ENCODE data around the gene PHACTR1. TPM values are rescaled to one million over a fixed set of nuclear protein-coding genes. Genes with fewer than 3 reads are reported as not detected.

Gene PHACTR1
- total RNA-seq, 1 experiment from 2014 or later = 0.05 TPM

- H3K4me1 ChIP-seq (ENCODE audit: control insufficient read depth, insufficient read depth, low read length) = no peaks in the 10 kb centered on the region
- H3K27ac ChIP-seq (ENCODE audit: low read length) = no peak overlapping the region
- TF ChIP-seq REST (IDR thresholded peaks at IDR 0.05; ENCODE audit: insufficient read depth in 1 of 2, low read depth in 2 of 2, low read length in 1 of 2) (no peak), TCF7L2 (IDR thresholded peaks at IDR 0.05; ENCODE audit: low read depth, low read length) (no peak), SIN3A (IDR thresholded peaks at IDR 0.05; ENCODE audit: borderline replicate concordance, insufficient read depth, low read depth, low read length) (no peak), POLR2AphosphoS5 (IDR thresholded peaks at IDR 0.05; ENCODE audit: low read depth, low read length) (no peak), CTCF (IDR thresholded peaks at IDR 0.05) (no peak)
- ChIA-PET CTCF (interaction anchor here (0.6 kb wide), 1 partner anchor 790 kb away, joined by 4 read pairs; no protein-coding TSS in a partner anchor), POLR2A (no interaction called here)
- DNase-seq (ENCODE audit: low read depth, low spot score) = no peak
- H3K4me3 ChIP-seq (ENCODE audit: low read depth in 2 of 2, low read length in 2 of 2) = no peak overlapping the region
- intact Hi-C loops (cut with micrococcal nuclease; ENCODE audit: unreplicated experiment) (no loop called here), in situ Hi-C loops (cut with HindIII; ENCODE audit: low pct_unique_long_range_greater_than_20kb, low sequenced_read_pairs) (no loop called here)
- no peaks in the 10 kb centered on the region for H3K9me3 ChIP-seq (ENCODE audit: control insufficient read depth, insufficient read depth, low read depth, low read length)
- BruUV-seq (replicated peaks) = no TSS peak
- no peaks in the 10 kb centered on the region for H3K27me3 ChIP-seq (ENCODE audit: control insufficient read depth, insufficient read depth, low read length)
- ATAC-seq = no peak
- H3K36me3 ChIP-seq (ENCODE audit: control insufficient read depth, insufficient read depth, low read length) = no peaks in the 10 kb centered on the region
Measured at GRCh38 chr6:13292774-13293173, 576.2 kb downstream of the PHACTR1 start.

DNA sequence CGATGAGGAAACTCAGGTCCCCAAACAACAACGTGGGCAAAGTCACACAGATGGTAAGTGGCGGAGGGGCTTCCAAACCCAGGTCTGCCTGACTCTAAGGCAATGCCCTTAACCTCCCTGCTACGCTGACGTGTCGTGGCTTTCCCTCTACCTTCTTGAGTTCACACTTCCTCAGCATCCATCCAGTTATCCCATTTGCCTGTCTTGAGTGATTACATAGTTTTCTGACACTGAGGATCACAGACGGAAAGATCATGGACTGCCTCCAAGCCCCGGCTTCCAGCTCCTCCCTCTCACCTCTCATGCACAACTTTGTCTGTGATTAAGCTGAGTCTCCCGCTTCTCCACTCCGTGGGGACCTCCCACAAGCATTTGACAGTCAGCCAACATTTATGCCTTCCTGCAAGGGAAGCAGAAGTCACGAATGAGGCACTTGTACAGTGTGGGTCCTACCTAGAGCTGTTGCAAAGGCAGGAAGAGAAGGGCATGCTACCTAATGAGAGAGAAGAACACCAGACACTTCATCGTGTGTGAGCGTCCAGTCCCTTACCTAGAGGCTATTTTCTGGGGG is 578.0 kb downstream of the PHACTR1 start:
- Histone ChIP-seq H3K27ac (ENCODE audit: low read length) (no peak overlapping the region), H3K27me3 (ENCODE audit: control insufficient read depth, insufficient read depth, low read length) (no peaks in the 10 kb centered on the region), H3K9me3 (ENCODE audit: control insufficient read depth, insufficient read depth, low read depth, low read length) (no peaks in the 10 kb centered on the region), H3K4me1 (ENCODE audit: control insufficient read depth, insufficient read depth, low read length) (no peaks in the 10 kb centered on the region), H3K36me3 (ENCODE audit: control insufficient read depth, insufficient read depth, low read length) (no peaks in the 10 kb centered on the region), H3K4me3 (ENCODE audit: low read depth in 2 of 2, low read length in 2 of 2) (no peak overlapping the region)
- in situ Hi-C loops (cut with HindIII; ENCODE audit: low pct_unique_long_range_greater_than_20kb, low sequenced_read_pairs) (no loop called here), intact Hi-C loops (cut with micrococcal nuclease; ENCODE audit: unreplicated experiment) (no loop called here)
- TF ChIP-seq TCF7L2 (IDR thresholded peaks at IDR 0.05; ENCODE audit: low read depth, low read length) (no peak), POLR2AphosphoS5 (IDR thresholded peaks at IDR 0.05; ENCODE audit: low read depth, low read length) (no peak), REST (IDR thresholded peaks at IDR 0.05; ENCODE audit: insufficient read depth in 1 of 2, low read depth in 2 of 2, low read length in 1 of 2) (no peak), CTCF (IDR thresholded peaks at IDR 0.05) (no peak), SIN3A (IDR thresholded peaks at IDR 0.05; ENCODE audit: borderline replicate concordance, insufficient read depth, low read depth, low read length) (no peak)
- ChIA-PET CTCF (no interaction called here), POLR2A (no interaction called here)
- no peak for DNase-seq (ENCODE audit: low read depth, low spot score)
- no TSS peak for BruUV-seq (replicated peaks)
- no peak for ATAC-seq
